ENCODE results near the gene FGA. TPM values are rescaled to one million over a fixed set of nuclear protein-coding genes. Genes with fewer than 3 reads are reported as not detected.

Gene FGA
- total RNA-seq, 1 experiment from 2014 or later = not detected

DNA sequence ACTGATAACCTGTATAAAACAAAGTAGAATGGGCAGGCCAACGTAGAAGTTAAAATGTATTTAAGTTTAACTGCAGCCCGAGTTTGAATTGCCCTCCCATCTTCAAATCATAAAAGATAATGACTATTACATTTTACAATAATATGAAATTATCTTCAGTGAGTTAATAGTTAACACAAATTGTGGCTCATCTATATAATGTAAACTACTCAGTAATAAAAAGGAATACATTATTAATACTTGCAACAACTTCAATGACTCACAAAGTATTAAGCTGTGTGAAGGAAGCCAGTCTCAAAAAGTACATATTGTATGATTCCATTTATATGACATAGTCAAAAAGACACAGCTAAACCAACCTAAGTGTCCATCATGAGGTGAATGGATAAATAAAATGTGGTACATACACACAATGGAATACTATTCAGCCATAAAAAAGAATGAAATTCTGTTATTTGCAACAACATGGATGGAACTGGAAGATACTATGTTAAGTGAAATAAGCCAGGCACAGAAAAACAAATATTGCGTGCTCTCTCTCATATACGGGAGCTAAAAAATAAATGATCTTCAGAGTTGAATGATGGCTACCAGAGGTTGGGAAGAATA lies 48.2 kb downstream of the FGA start:
- DNase-seq (ENCODE audit: low read depth) = no peak

Small RNAs within 50 kb of the gene (small RNA-seq; reads per million reads assigned to genes)
- not detected for gene RNU6-1285P

Other genes with a start within 250 kb of the FGA start
- not detected in 2 replicates for gene DCHS2, start 98.9 kb downstream of the FGA start, total RNA-seq (2014; rRNA removed; shearing (Covaris generic))
- gene PLRG1, start 40.3 kb downstream of the FGA start, total RNA-seq (2014; rRNA removed; shearing (Covaris generic)) = 105 and 151 TPM in 2 replicates
- gene FGB, start 27.7 kb downstream of the FGA start, total RNA-seq (2014; rRNA removed; shearing (Covaris generic)) = not detected in 2 replicates
- gene FGG, start 21.9 kb upstream of the FGA start, total RNA-seq (2014; rRNA removed; shearing (Covaris generic)) = 0.11 TPM in 1 of 2 replicates, not detected in the other
- 0.32 TPM in 1 of 2 replicates, not detected in the other for gene LRAT, start 153.3 kb upstream of the FGA start, total RNA-seq (2014; rRNA removed; shearing (Covaris generic))
- gene RBM46, start 190.5 kb upstream of the FGA start, total RNA-seq (2014; rRNA removed; shearing (Covaris generic)) = not detected in 2 replicates